GM12874 (cell line): ENCODE measurements around the gene RHOH.

Experiments used
- CTCF ChIP-seq: IDR thresholded peaks from 2 replicates; pipeline ENCODE4 v1.5.1; 2011; ENCODE audit warnings: low read depth, mild to moderate bottlenecking, control low read depth, low read length, moderate library complexity; ENCODE audit not compliant: insufficient read depth

The RHOH gene

GRCh38 chr4:40261231-40262076 lies 64.6 kb downstream of the RHOH start:
- TF ChIP-seq CTCF: no peak

GRCh38 chr4:40262077-40262528 lies 65.3 kb downstream of the RHOH start:
- TF ChIP-seq CTCF: no peak

GRCh38 chr4:40262861-40263260 lies 66.0 kb downstream of the RHOH start:
- TF ChIP-seq CTCF: no peak

GRCh38 chr4:40264497-40264896 lies 67.7 kb downstream of the RHOH start:
- no peak for TF ChIP-seq CTCF

- TF ChIP-seq CTCF: no peak
Measured at GRCh38 chr4:40264995-40265909, 68.4 kb downstream of the RHOH start.

- no peak for TF ChIP-seq CTCF
Measured at GRCh38 chr4:40265910-40266274, 69.1 kb downstream of the RHOH start.

GRCh38 chr4:40269133-40269532 lies 72.3 kb downstream of the RHOH start:
- TF ChIP-seq CTCF: no peak
